GM12865 (cell line): ENCODE results near the gene DCTN5.

Experiments used
- DNase-seq: peaks from one replicate; pipeline ENCODE4 v3.0.0; 2010; ENCODE audit warnings: low read depth
- H3K4me3 ChIP-seq: 2 replicates; pipeline ENCODE4 v1.5.1; 2011; ENCODE audit warnings: mild to moderate bottlenecking, low read depth, low read length, control low read depth
- TF ChIP-seq, protein P1 (sequence below): IDR thresholded peaks from 2 replicates; pipeline ENCODE4 v1.5.1; 2011; ENCODE audit warnings: low read length, control low read depth, low read depth, inconsistent platforms; ENCODE audit not compliant: insufficient read depth; ENCODE audit errors: missing control alignments

Gene DCTN5

GRCh38 chr16:23673971-23674614 lies 32.8 kb downstream of the DCTN5 start:
- peak; percentile 61 for DNase-seq
- TF ChIP-seq, protein P1, sequence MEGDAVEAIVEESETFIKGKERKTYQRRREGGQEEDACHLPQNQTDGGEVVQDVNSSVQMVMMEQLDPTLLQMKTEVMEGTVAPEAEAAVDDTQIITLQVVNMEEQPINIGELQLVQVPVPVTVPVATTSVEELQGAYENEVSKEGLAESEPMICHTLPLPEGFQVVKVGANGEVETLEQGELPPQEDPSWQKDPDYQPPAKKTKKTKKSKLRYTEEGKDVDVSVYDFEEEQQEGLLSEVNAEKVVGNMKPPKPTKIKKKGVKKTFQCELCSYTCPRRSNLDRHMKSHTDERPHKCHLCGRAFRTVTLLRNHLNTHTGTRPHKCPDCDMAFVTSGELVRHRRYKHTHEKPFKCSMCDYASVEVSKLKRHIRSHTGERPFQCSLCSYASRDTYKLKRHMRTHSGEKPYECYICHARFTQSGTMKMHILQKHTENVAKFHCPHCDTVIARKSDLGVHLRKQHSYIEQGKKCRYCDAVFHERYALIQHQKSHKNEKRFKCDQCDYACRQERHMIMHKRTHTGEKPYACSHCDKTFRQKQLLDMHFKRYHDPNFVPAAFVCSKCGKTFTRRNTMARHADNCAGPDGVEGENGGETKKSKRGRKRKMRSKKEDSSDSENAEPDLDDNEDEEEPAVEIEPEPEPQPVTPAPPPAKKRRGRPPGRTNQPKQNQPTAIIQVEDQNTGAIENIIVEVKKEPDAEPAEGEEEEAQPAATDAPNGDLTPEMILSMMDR, result no peak
- H3K4me3 ChIP-seq, result no peak overlapping the region

DNA sequence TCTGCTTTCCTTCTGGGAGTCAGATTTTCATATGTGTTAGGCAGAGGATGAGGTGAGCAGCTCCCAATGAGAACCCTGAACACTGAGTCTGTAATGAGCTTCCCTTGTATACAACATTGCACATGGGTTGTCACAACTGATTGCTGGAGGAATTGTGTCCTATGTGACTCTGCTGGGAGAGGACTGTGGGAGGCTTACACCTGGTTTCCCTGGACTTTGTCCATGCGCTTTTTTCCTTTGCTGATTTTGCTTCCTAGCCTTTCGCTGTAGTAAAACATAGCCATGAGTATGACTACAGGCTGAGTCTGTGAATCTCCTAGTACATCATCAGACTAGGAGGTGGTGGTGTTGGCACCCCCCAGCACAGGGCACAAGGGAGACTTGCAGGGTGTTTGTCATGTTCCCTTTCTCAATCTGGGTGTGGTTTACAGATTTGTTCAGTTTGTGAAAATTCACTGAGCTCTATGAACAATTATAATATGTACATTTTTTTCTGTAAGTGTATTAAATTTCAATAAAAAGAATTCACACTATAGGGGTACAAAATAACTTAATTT lies 35.7 kb downstream of the DCTN5 start:
- no peak for DNase-seq
- H3K4me3 ChIP-seq, result no peak overlapping the region
- TF ChIP-seq, protein P1, result no peak

GRCh38 chr16:23678430-23679273 lies 37.4 kb downstream of the DCTN5 start, which contains the start of gene PLK1:
Gene PLK1, plus strand, starts transcription at chr16:23678889. Its CDS starts 44 bp downstream, at chr16:23678933.
- peak within 1 kb of the TSS; percentile 77 for H3K4me3 ChIP-seq
- peak; percentile 92 for DNase-seq
- TF ChIP-seq, protein P1, result peak; percentile 21

GRCh38 chr16:23679274-23679985 lies 38.2 kb downstream of the DCTN5 start:
- TF ChIP-seq, protein P1, result no peak
- H3K4me3 ChIP-seq, result peak overlapping the region; percentile 77
- DNase-seq, result peak; percentile 57

- H3K4me3 ChIP-seq, result peak overlapping the region; percentile 77
- DNase-seq, result no peak
- TF ChIP-seq, protein P1, result no peak
Measured at GRCh38 chr16:23679986-23680336, 38.7 kb downstream of the DCTN5 start.

GRCh38 chr16:23682181-23682580 lies 40.9 kb downstream of the DCTN5 start:
- H3K4me3 ChIP-seq, result no peak overlapping the region
- TF ChIP-seq, protein P1, result no peak

More at GRCh38 chr16:23682181-23682580, 40.9 kb downstream of the DCTN5 start:
- DNase-seq, result no peak
